Activated CD8-positive, alpha-beta T cell treated with anti-CD3 and anti-CD28 coated beads for 36 hours (primary cell): ENCODE data around the gene C22orf42. TPM values are rescaled to one million over a fixed set of nuclear protein-coding genes. Genes with fewer than 3 reads are reported as not detected.

Experiments used
- ATAC-seq: fragments of 200-7000 bp; cut with Tn5 transposase; one replicate; pipeline ENCODE4 v1.10.0; 2021; ENCODE audit warnings: mild to moderate bottlenecking, moderate library complexity
- CTCF ChIA-PET: fragments of 350-600 bp; sonication (Branson Sonifier 250); formaldehyde crosslinking; loops from one replicate; lab custom pipeline; 2021; ENCODE audit warnings: antibody characterized with exemption; lab: Charles Lee
- POLR2A ChIA-PET: fragments of 350-600 bp; sonication (Branson Sonifier 250); formaldehyde crosslinking; loops from one replicate; lab custom pipeline; 2021; ENCODE audit warnings: antibody characterized with exemption; lab: Charles Lee
- DNase-seq: peaks from one replicate; pipeline ENCODE4 v3.0.0-alpha.2; 2020
- H3K27ac Mint-ChIP-seq: one replicate; pipeline ENCODE4 v1.8.0; 2021; ENCODE audit warnings: mild to moderate bottlenecking, mixed read lengths
- H3K27me3 Mint-ChIP-seq: one replicate; pipeline ENCODE4 v1.8.0; 2021; ENCODE audit warnings: mixed read lengths
- H3K36me3 Mint-ChIP-seq: one replicate; pipeline ENCODE4 v1.8.0; 2021; ENCODE audit warnings: low read depth, mixed read lengths
- H3K4me1 Mint-ChIP-seq: one replicate; pipeline ENCODE4 v1.8.0; 2021; ENCODE audit warnings: low read depth, mixed read lengths
- H3K4me3 Mint-ChIP-seq: one replicate; pipeline ENCODE4 v1.8.0; 2021; ENCODE audit warnings: mild to moderate bottlenecking, moderate library complexity, mixed read lengths
- H3K9me3 Mint-ChIP-seq: one replicate; pipeline ENCODE4 v1.8.0; 2021; ENCODE audit warnings: mixed read lengths
- intact Hi-C: fragments of 100-400 bp; cut with micrococcal nuclease; formaldehyde crosslinking; loops from one replicate; pipeline ENCODE4 v1.10.0; 2022
- total RNA-seq, 2 experiments: library from RNA; stranded (reverse); gene quantifications; one replicate each; pipeline ENCODE4 v1.2.3, GENCODE V29; 2021
- TF ChIP-seq, protein P1 (sequence below): fragments of 200-600 bp; IDR thresholded peaks from one replicate; pipeline ENCODE4 v1.8.0; 2022; ENCODE audit warnings: antibody characterized with exemption, mild to moderate bottlenecking

Gene C22orf42
- total RNA-seq, 2 experiments from 2014 or later = not detected

DNA sequence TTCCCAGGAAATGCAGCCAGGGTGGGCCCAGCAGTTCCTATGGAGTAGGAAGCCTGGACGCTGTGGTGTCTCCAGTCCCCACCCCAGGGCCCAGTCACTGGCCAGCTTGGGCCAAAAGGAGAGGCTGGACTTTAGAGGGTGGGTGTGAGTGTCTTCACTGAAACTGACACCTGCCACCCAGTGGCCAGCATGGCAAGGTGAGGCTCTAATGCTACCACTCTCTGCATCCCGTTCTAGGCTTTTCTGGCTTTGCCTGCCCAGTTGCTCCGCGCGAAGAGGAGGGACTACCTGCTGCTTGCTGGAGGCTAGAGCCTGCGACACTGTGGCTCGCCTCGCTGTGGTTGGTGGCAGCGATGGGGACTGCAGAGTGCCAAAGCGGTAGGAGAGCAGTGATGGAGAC lies 35.4 kb downstream of the C22orf42 start:
- no peak overlapping the region for H3K4me3 Mint-ChIP-seq
- ATAC-seq = no peak
- no peaks in the 10 kb centered on the region for H3K36me3 Mint-ChIP-seq

DNA sequence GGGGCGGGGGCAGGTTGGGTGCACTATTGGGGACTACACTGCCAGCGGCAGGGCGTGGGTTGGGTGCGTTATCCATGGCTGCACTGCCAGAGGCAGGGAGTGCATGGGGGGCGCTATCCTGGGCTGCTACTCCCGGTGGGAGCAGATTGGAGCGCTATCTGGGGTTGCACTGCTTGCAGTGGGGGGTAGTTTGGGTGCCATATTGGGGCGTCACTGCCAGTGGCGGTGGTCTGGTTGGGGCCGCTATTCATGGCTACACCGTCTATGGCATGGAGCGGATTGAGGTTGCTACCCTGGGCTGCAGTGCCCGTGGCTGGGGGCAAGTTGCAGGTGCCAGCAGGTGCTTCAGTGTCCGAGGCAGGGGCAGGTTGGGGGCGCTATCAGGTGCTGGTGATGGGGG lies 36.2 kb downstream of the C22orf42 start:
- ChIA-PET POLR2A (no interaction called here), CTCF (no interaction called here)
- TF ChIP-seq, protein P1, sequence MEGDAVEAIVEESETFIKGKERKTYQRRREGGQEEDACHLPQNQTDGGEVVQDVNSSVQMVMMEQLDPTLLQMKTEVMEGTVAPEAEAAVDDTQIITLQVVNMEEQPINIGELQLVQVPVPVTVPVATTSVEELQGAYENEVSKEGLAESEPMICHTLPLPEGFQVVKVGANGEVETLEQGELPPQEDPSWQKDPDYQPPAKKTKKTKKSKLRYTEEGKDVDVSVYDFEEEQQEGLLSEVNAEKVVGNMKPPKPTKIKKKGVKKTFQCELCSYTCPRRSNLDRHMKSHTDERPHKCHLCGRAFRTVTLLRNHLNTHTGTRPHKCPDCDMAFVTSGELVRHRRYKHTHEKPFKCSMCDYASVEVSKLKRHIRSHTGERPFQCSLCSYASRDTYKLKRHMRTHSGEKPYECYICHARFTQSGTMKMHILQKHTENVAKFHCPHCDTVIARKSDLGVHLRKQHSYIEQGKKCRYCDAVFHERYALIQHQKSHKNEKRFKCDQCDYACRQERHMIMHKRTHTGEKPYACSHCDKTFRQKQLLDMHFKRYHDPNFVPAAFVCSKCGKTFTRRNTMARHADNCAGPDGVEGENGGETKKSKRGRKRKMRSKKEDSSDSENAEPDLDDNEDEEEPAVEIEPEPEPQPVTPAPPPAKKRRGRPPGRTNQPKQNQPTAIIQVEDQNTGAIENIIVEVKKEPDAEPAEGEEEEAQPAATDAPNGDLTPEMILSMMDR = no peak
- Mint-ChIP-seq H3K27ac (no peak overlapping the region), H3K9me3 (no peaks in the 10 kb centered on the region), H3K4me1 (peaks cover 7% of the 10 kb centered on the region), H3K27me3 (no peaks in the 10 kb centered on the region), H3K36me3 (no peaks in the 10 kb centered on the region), H3K4me3 (no peak overlapping the region)
- intact Hi-C loops = no loop called here
- DNase-seq (no peak), ATAC-seq (no peak)

More for the DNA sequence above, 35.4 kb downstream of the C22orf42 start:
- Mint-ChIP-seq H3K9me3 (no peaks in the 10 kb centered on the region), H3K4me1 (peaks cover 7% of the 10 kb centered on the region), H3K27ac (no peak overlapping the region), H3K27me3 (no peaks in the 10 kb centered on the region)
- DNase-seq = no peak
- TF ChIP-seq, protein P1 = no peak
- ChIA-PET CTCF (no interaction called here), POLR2A (no interaction called here)
- intact Hi-C loops = no loop called here

DNA sequence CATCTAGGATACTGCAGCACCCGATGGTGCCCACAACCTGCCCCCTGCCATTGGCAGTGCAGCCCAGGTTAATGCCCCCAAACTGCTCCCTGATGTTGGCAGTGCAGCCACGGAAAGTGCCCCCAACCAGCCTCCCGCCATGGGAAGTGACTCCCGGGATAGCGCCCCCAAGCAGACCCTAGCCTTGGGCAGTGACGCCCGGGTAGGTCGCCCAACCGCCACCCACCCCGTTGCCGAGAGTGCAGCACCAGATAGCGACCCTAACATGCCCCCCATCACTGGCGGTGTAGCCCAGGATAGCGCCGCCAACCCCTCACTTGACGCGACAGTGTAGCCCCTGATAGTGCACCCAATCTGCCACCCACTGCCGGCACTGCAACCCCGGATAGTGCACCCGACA lies 38.5 kb downstream of the C22orf42 start:
- ATAC-seq (no peak), DNase-seq (no peak)
- Mint-ChIP-seq H3K27me3 (peaks cover 2% of the 10 kb centered on the region), H3K4me3 (no peak overlapping the region), H3K4me1 (peaks cover 7% of the 10 kb centered on the region), H3K9me3 (no peaks in the 10 kb centered on the region), H3K36me3 (no peaks in the 10 kb centered on the region), H3K27ac (no peak overlapping the region)
- TF ChIP-seq, protein P1 = no peak
- ChIA-PET POLR2A (no interaction called here), CTCF (interaction anchor here (0.5 kb wide), 1 partner anchor 81 kb away, joined by 3 read pairs; no protein-coding TSS in a partner anchor)
- intact Hi-C loops = no loop called here

DNA sequence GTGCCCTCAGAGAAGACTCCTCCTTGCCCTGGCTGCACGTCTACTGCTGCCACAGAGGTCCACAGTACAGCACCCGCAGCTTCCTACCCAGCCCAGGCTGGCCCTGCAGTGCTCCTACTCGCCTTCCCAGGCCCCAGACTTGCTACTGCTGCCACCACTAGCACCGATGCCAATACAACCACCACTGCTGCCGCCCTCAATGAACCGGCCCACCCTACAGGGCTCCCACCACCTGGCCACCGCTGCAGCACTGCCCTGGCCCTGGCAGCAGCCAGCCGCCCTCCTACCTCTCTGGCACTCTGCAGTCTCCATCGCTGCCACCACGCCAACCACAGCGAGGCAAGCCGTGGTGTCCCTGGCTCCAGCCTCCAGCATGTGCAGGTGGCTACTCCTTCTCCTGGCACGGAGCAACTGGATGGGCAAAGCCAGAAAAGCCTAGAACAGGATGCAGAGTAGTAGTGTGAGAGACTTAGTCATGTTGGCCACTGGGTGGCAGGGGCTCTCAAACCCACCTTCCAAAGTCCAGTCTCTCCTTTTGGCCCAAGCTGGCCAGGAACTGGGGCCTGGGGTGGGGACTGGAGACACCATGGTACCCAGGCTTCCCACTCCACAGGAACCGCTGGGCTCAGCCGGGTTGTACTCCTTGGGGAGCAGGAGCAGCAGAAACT lies 39.4 kb downstream of the C22orf42 start:
- Mint-ChIP-seq H3K4me1 (no peaks in the 10 kb centered on the region), H3K36me3 (no peaks in the 10 kb centered on the region), H3K9me3 (no peaks in the 10 kb centered on the region), H3K27me3 (peaks cover 2% of the 10 kb centered on the region), H3K27ac (no peak overlapping the region), H3K4me3 (no peak overlapping the region)
- no peak for ATAC-seq
- intact Hi-C loops = no loop called here
- CTCF ChIA-PET = no interaction called here
- POLR2A ChIA-PET = no interaction called here
- DNase-seq = no peak
- TF ChIP-seq, protein P1 = no peak

DNA sequence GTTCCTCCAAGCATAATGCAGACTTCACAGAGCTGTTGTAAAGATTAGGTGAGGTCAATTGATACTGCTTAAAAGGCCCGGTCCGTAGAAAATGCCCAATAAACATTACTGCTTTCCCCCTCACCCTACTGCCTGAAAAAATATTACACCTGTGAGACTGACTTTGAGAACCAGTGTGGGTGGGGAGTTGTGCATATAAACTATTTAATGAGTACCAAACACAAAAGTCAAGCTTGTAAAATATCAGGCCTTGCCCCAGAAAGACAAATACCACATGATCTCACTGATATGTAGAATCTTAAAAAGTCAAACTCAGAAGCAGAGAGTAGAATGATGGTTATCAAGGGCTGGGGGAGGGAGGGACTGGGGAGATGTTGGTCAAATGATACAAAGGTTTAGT lies 46.7 kb downstream of the C22orf42 start:
- intact Hi-C loops = no loop called here
- H3K27ac Mint-ChIP-seq = no peak overlapping the region
- DNase-seq (no peak), ATAC-seq (no peak)
- H3K9me3 Mint-ChIP-seq = no peaks in the 10 kb centered on the region
- TF ChIP-seq, protein P1 = no peak
- H3K4me1 Mint-ChIP-seq = no peaks in the 10 kb centered on the region
- H3K36me3 Mint-ChIP-seq = no peaks in the 10 kb centered on the region
- H3K27me3 Mint-ChIP-seq = peaks cover 10% of the 10 kb centered on the region
- H3K4me3 Mint-ChIP-seq = no peak overlapping the region
- ChIA-PET CTCF (interaction anchor here (1.2 kb wide), 1 partner anchor 153 kb away, joined by 4 read pairs; no protein-coding TSS in a partner anchor), POLR2A (no interaction called here)
